HG03025 (cell line): Measurements from ENCODE around the gene SH2D4B.
A peak's percentile ranks its signal among the peaks of the same experiment; 100 is the strongest.
"Not testable (repeated sequence)": the region's sequence is repeated elsewhere in the genome, so short reads cannot be mapped to it uniquely, and the experiment has no call there.

ENCODE experiments used
- ATAC-seq: cut with Tn5 transposase; IDR thresholded peaks from one replicate; pipeline ENCODE4 v1.9.1; 2021; ENCODE audit warnings: mild to moderate bottlenecking, moderate library complexity; ENCODE audit not compliant: unreplicated experiment, low FRiP score

The SH2D4B gene

DNA sequence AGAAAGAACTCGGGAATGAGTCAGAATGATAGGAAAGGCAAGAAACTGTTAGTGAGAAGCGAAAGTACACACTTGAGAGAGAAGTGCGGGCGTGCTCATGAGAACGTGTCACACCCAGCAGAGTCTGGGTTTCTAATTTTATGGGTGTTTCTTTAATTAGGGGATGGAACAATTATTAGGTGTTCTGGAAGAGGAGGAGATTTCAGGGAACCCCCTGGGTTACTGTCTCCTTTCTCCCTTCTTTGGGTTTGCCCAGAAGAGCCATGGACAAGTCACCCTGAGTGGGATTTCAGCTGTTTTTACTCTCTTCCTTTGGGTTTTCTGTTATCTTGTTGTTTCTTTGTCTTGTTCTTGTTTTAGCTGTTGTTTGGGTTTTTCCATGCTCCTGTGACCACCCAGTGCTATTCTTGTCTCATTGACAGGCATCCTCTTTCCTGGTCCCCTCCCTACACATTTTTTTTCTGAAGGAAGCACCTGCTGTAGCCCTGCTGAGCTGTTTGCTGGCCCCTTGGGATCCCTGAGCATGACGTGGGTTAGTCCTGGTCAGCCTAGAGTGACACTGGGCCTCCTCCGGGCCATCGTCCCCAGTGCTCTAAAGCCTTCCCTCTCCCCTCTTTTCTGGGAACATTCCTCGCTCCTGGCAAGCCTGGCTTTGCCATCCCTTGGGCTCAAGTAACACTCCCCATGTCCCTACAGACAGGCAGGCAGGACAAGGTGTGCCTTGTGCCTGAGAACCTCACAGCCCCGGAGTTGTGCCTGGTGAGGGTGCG lies 3.5 kb downstream of the SH2D4B start:
- ATAC-seq = peak; percentile 52

DNA sequence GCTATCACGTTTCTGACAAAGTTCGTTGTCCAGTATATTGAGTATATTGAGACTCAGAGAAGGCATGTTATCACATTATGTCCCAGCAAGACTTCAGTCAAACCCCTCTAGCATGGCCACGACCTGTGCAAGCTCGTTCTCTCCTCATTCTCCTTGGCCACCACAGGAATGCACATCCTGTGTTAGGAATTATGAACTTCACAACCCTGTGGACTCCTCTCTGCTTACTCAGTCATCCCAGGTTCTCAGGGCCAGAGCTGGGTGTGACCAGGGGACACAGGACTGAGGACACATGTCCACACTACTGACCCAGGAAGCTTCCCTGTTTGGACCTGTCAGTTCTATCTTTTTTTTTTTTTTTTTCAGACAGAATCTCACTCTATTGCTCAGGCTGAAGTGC lies 4.4 kb downstream of the SH2D4B start:
- ATAC-seq = no peak

DNA sequence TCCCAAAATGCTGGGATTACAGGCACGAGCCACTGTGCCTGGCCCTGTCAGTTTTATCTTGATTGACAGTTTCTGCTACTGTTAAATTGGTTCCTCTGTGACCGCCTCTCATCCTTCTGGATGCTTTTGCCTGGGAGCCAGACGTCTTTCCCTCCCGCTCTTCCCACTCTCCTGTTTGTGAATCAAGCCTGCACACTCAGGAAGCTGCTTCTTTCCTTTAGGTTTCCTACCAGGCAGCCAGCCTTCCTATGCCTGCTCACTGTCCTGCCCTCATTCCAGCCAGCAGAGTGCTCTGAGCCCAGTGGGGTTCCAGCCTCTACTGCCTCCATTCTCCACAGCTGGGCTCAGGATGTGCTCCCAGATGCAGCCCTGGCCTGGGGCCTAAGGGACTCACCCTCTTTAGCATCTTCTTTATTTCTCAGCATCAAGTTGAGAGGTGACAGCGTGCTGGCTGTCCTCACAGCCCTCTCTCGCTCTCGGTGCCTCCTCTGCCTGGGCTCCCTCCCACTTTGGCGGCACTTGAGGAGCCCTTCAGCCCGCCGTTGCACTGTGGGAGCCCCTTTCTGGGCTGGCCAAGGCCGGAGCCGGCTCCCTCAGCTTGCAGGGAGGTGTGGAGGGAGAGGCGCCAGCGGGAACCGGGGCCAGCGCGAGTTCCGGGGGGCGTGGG lies 5.1 kb downstream of the SH2D4B start:
- no peak for ATAC-seq

DNA sequence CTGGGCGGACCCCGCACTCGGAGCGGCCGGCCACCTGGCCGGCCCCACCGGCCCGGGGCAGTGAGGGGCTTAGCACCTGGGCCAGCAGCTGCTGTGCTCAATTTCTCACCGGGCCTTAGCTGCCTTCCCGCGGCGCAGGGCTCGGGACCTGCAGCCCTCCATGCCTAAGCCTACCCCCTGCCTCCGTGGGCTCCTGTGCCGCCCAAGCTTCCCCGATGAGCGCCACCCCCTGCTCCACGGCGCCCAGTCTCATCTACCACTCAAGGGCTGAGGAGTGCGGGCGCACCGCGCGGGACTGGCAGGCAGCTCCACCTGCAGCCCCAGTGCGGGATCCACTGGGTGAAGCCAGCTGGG lies 5.6 kb downstream of the SH2D4B start:
- not testable (repeated sequence) for ATAC-seq

DNA sequence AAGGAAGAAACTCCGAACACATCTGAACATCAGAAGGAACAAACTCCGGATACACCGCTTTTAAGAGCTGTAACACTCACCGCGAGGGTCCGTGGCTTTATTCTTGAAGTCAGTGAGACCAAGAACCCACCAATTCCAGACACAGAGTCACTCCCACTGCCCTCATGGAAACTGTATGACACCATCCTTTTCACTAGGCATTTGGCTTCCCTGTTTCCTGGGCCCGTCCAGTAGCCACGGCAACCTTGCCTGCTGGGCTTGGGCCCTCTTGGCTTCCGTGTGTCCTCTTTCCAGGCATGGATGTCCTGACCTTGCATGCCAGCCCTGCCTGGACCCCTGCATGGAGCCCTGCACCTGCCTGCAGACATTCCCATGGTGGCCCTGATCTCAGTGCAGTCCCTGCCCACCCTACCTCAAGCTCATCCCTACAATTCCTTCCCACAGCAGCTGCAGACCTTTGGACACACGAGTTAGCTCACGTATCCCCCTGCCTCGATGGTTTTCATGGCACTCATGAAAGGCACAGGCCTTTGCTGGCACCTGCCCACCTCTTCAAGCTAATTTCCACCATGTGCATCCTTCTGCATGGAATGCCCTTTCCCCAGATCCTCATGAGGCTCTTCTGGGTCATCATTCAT lies 6.7 kb downstream of the SH2D4B start:
- no peak for ATAC-seq

DNA sequence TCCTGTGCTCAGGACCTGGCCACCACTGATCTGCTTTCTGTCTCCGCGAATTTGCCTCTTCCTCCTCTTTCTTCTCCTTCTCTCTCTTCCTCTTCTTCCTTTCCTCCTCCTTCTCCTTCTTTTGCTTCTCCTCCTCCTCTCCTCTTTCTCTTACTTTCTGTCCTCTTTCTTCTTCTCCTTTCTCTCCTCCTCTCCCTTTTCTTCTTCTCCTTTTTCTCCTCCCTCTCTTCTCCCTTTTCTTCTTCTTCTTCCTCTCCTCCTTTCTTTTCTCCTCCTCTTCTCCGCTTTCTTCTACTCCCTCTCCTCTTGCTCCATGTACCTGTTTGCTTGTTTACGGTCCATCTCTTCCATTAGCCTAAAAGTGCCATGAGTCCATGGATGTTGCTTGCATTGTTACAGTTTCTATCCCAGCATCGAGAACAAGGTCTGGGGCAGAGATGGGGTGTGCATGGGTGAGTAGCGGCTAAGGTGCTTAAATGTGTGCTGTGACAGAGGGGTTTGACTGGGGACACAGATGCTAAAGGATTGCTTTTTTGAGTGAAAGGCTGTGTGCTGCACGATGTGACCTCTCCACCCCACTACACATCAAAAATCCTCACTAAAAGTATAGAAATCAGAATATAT lies 7.7 kb downstream of the SH2D4B start:
- ATAC-seq = no peak

DNA sequence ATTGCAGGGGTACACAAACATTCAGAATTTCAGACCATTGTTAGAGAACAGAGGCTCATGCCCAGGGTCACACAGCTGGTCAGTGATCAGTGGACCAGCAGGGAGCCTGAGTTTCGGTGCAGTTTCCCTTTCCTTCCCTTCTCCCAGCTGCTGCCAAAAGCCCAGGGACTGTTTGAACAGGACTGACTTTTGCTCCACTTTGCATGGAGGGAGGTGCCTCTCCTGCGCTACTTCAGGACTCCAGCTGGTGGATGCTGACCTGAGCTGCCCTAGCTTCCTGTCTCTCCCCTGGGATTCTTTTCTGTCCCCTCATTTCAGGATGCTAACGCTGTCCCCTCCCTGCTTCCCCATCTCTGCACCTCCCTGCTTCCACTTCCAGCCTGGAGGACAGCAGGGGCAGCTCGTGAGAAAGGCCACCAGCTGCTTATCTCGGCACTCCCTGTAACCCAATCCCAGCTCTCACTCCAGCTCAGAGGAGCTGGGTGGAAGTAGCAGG lies 14.5 kb downstream of the SH2D4B start:
- ATAC-seq = no peak

DNA sequence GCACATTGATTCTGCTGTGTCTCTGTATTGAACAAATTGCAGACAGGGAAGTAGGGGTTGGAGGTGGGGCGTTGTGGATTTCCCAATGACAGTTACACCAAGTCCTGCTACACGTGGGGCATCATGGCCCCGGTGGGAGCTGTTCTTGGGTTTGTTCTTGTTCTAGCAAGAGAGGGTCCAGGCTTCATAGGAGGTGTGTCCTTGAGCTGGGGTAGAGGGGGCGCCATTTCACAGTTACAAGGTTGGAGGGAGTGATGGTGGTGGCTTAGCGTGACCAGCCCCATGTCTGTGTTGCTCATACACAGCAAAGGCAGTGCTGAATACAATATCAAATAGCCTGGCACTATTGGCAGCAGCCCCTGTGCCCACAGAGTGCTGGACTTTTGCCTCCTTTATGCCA lies 15.7 kb downstream of the SH2D4B start:
- no peak for ATAC-seq

DNA sequence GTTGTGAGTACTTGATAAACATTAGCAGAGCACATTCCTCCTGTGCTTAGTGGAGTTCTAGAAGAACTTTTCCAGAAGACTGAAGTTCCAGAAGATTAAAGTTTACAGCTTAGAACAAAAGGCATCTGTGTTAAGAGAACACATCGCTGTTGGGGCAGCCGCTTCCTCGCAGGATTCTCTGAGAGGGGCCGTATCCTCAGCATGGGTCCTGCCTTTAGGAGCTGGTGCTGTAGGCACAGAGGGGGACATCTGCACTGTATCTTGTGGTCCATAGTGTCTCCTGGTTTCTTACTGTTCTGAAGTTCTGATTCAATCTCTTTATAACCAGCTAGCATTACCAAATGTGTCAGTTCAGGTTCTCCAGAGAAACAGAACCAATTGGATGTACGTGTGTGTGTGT lies 16.3 kb downstream of the SH2D4B start:
- ATAC-seq = no peak

DNA sequence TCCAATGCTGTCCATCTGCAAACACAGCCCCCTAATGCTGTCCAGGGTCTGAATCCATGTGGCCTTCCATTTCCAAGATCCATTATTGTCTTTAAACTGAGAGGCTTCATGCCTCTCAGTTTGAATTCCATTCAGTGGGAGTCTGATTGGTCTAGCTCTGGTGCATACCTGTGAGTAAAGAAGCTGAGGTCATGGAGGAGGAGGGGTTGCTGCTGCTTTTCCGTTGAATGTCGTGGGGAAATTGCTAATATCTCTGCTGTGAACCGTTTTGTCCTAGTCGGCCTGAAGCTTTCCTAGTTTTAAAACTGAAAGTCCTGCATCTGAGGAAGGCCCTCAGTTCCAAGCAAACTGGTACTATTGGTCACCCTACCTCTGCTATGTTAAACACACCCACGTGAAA lies 17.7 kb downstream of the SH2D4B start:
- no peak for ATAC-seq

DNA sequence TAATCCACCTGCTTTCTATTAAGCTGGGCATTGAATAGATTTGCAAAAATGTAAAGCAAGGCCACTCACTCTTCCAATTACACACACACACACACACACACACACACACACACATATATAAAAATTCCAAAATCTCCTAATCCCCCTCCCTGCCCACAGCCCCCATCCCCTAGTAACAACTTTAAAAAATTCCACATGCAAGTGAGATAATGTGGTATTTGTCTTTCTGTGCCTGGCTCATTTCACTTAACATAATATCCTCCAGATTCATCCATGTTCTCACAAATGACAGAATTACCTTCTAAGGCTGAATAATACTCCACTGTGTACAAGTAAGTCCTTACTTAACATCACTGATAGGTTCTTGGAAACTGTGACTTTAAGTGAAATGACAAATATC lies 24.2 kb downstream of the SH2D4B start:
- ATAC-seq = no peak

DNA sequence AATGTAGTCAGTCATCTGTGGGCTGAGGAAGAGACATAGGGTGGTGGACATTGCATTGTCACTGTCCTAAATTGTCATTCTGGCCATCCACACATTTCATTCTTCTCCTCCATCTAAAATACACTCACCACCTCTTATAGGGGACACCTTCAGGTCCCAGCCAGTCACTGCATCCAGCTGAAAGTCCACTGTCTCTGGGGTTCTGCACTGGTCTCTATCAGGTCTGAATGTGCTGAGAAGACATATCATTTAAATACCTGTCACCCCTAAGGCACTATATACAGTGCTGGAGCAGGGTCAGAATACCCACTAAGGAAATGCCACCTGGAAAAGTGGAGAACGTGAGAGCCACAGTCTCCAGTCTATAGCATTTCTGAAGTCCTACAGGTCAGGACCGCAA lies 29.6 kb downstream of the SH2D4B start:
- ATAC-seq = no peak

DNA sequence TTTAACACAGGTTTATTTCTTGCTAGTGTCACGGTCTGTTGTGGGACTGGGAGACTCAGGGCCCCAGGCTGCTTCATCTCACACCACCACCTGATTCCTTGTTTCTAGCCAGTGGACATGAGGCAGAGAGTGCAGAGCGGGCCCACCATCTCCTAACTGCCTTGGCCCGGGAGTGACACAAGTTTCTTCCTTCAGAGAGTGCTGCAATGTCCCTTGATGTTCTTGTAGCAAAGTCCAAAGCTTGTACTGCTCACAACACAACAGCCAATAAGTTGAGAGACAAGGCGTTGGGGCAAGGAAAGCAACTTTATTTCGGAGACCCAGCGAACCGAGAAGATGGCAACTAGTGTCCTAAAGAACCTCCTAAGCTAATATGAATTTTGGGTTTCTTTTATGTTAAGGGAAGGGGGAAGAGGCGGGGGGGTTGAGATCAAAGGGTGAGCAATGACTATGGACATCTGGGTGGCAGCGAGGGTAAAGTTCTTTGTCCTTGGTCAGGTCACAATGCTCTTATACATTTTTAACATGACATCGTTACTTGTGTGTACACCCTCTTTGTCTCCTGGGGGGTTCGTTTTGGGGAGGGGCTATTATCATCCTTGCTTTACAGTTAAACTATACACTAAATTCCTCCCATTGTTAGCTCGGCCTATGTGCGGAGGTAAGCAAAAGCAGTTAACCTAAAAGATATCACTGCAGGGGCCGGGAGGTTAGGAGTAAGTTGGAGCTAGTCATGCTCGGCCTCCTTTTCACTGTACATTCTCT lies 31.6 kb downstream of the SH2D4B start:
- no peak for ATAC-seq

DNA sequence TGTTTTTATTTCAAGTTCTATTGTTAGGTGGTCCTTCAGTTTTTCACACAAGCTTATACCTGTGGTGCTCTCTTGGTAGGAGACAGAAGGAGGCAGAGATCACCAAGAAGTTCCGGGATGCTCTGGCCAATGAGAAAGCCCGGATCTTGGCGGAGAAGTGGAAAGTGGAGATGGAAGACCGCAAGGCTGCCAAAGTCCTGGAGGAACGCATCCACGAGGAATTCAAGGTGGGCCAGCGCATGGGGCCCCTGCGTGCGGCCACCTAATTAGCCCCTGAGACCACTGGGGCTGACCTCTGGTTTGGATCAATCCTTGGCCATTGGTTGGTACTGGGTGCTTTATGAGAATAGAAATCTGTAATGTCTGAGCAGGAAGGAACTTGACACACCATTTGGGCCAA lies 33.6 kb downstream of the SH2D4B start:
- no peak for ATAC-seq

DNA sequence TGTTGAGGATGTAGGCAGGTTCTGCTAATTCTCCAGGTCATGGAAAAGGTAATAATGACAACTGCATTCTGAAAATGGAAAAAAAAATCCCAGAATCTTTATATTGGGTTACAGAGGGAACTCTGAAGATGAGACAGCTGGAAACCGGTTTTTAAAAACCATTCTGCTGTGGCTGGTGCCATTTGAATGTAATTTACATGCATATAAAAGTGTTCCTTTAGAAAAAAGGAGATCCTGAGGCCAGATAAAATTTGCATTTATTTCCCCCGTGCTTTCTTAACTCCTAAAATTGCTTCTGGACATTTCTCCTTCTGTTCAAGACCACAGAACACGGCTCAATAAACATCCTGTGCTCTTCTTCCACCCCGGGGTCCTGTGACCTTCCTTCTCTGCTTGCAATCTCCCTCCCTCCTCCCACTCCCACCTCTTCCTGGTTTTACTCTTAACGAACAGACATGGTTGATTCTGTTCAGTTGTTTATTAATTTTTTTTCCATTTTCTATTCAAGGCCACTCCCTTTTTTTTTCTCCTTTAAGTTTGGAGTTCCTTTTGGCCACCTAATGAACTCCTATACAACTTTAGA lies 41.6 kb downstream of the SH2D4B start:
- ATAC-seq = no peak

DNA sequence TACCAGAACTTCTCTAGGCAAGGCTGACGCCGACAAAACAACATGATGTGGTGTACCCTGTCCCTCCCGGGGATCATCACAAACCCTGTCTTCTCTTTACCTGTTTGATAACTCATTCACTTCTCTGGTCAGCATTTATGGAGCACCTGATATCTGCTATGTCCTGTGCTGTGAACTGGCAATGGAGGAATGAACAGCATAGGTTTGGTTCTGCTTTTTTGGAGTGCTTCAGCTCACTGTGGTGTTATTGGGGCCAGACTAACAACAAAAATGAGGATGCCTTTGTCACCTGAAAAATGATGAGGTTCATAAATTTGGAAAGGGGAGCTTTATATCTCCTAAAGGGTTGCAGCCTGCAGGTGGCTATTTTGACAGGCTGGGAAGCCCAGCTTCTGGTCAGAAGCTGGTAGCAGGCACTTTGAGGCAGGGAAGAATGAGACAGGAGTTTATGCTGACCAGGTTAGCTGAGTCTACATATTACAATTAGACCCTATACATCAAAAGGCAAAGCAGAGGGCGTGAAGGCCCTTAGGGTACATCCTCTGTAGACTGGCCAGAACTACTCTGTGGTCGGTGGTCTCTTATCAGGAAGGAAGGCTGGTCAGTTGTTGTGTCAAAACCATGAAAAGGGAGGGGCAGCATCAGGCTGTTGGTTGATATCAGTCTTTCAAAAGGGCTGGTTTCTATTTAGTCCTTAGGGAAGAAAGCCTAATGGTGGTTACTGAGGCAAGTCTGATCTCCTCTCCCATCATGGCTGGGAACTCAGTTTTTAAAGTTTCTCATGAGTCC lies 42.3 kb downstream of the SH2D4B start:
- ATAC-seq = no peak

DNA sequence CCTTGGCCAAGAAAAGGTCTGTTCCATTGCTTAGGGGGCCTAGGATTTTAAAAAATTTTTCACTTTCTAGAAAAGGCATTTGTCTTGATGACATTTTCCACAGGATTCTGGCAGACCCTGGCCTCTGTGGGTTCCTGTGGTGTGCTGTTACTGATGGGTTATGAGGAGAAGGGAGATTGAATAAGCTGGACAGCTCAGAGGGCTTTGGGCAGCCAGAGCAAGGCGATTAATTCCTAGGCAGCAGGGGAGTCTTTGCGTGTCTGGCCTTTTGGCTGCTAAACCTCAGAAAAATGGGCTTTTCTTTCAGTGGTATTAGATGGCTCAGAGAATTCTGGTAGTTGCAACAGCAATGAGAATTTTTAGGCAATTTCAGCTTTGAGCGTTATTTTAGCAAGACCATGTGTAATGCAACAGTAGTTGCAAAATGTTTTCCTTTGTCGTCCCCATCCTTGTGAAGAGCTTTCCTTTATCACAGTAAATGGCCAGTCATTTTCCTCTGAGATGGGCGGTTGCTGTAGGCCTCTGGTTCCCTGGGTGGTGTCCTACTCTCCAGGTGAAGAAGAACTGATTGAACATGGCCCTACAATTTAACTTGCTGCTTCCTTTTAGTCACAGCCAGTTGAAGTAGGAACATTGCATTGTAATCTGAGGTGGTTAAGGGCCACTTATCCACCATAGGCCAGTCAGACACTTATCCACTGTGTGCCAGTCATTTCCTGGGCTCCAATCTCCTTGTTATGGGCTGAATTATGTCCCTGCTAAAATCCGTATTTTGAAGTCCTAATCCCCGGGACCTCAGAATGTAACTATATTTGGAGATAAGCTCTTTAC lies 43.2 kb downstream of the SH2D4B start:
- ATAC-seq = no peak

DNA sequence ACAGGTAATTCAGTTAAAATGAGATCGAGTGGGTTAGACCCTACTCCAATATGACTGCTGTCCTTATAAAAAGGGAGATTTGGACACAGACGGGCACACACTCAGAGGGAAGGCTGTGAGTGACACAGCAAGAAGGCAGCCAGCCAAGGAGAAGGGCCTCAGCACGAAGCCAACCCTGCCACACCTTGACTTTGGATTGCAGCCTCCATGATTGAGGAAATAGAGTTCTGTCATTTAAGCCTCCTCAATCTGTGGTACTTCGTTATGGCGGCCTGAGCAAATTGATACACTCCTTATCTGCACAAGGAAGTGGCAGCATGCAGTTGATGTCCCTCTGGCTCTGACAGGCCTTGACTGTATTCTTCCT lies 43.8 kb downstream of the SH2D4B start:
- ATAC-seq = no peak
